GM12891 (cell line): ENCODE measurements around the gene MKLN1.

Source experiments
- PAX5 ChIP-seq: IDR thresholded peaks from 2 replicates; pipeline ENCODE4 v1.6.1; 2011; ENCODE audit warnings: low read length, moderate library complexity, mild to moderate bottlenecking; ENCODE audit not compliant: insufficient read depth, severe bottlenecking
- POLR2A ChIP-seq: IDR thresholded peaks from 2 replicates; pipeline ENCODE4 v1.6.1; 2011; ENCODE audit warnings: low read depth, low read length, control low read depth
- POLR2AphosphoS5 ChIP-seq: IDR thresholded peaks from 2 replicates; pipeline ENCODE4 v1.6.1; 2011; ENCODE audit warnings: low read depth, low read length, control low read depth
- POU2F2 ChIP-seq: IDR thresholded peaks from 2 replicates; pipeline ENCODE4 v1.6.1; 2011; ENCODE audit warnings: low read depth, mild to moderate bottlenecking, control low read depth, low read length, moderate library complexity
- SPI1 ChIP-seq: IDR thresholded peaks from 2 replicates; pipeline ENCODE4 v1.6.1; 2011; ENCODE audit warnings: low read depth, low read length, control low read depth
- TAF1 ChIP-seq: IDR thresholded peaks from 2 replicates; pipeline ENCODE4 v1.6.1; 2011; ENCODE audit warnings: low read depth, low read length, control low read depth

DNA sequence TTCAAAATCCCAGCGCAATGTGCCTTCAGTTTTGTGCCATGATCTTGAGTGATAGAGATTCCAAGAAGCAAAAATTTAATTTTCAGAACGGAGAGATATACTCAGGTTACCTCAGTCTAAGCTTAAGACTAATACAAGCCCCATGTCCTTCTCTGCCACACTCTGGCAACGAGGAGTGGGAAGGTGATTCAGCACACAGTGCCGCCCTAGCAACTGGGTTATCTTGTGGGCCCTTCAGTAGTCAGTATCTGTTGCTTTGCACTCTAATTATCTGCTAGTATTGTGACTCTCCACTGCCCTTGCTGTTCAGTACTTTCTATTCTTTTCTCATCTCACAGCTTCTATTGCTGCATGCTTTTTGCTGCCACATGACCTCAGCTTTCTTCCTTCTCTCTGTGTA is 39.2 kb upstream of the MKLN1 start:
- TF ChIP-seq POLR2AphosphoS5 (no peak), POLR2A (no peak), SPI1 (no peak), POU2F2 (no peak), PAX5 (no peak), TAF1 (no peak)
